GM12864 (cell line): Measurements from ENCODE around the gene LEF1.

Source experiments
- DNase-seq: peaks from one replicate; pipeline ENCODE4 v3.0.0-alpha.2; 2011; ENCODE audit warnings: low read depth
- H3K4me3 ChIP-seq: 2 replicates; pipeline ENCODE4 v1.5.1; 2011; ENCODE audit warnings: mild to moderate bottlenecking, low read depth, low read length, control low read depth
- CTCF ChIP-seq: IDR thresholded peaks from 2 replicates; pipeline ENCODE4 v1.5.1; 2011; ENCODE audit warnings: low read depth, mild to moderate bottlenecking, moderate library complexity, low read length, control low read depth, inconsistent platforms; ENCODE audit errors: missing control alignments

Gene LEF1

GRCh38 chr4:108030332-108030731, 138.4 kb downstream of the LEF1 start:
- H3K4me3 ChIP-seq, result no peak overlapping the region
- peak; percentile 67 for TF ChIP-seq CTCF
- peak; percentile 19 for DNase-seq

GRCh38 chr4:108029731-108030130, 139.0 kb downstream of the LEF1 start:
- no peak for DNase-seq
- no peak for TF ChIP-seq CTCF
- no peak overlapping the region for H3K4me3 ChIP-seq

GRCh38 chr4:108029016-108029720, 139.6 kb downstream of the LEF1 start:
- no peak overlapping the region for H3K4me3 ChIP-seq
- DNase-seq, result no peak
- no peak for TF ChIP-seq CTCF

- no peak for TF ChIP-seq CTCF
- H3K4me3 ChIP-seq, result no peak overlapping the region
- DNase-seq, result no peak
Observed at GRCh38 chr4:108024878-108025165, 143.9 kb downstream of the LEF1 start.

- DNase-seq, result no peak
- TF ChIP-seq CTCF, result no peak
- no peak overlapping the region for H3K4me3 ChIP-seq
Observed at GRCh38 chr4:108024085-108024877, 144.5 kb downstream of the LEF1 start.

GRCh38 chr4:108018884-108019187, 149.9 kb downstream of the LEF1 start:
- no peak for DNase-seq
- TF ChIP-seq CTCF, result no peak
- no peak overlapping the region for H3K4me3 ChIP-seq
